ENCODE results near the gene SEC24D. TPM values are rescaled to one million over a fixed set of nuclear protein-coding genes. Genes with fewer than 3 reads are reported as not detected.

The SEC24D gene
- total RNA-seq, 1 donor from 2014 or later = 48.5 TPM

DNA sequence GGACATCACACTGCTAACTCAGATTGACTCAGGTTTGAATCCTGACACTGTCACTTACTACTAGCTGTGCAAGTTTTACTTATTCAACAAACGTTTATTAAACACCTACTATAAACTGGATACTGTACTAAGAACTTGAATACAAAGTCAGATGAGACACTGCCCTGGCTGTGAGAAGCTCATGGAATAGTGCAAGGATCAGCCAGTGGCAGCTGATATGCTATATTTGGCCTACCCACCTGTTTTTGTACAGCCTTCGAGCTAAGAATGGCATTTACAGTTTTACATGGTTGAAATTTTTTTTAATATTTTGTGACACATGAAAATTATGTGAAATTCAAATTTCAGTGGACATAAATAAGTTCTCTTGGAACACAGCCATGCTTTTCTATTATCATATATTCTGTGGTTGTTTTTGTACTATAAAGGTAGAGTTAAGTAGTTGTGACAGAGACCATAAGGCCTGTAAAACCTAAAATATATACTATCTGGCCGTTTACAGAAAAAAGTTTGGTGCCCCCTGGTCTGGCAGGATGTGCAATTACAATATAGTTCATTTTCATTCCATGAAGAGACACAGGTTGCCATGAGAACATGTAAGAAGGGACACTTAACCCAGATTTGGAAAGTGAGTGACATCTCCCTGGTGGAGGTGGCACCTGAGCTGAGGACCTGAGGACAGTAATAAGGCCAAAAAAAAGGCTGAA is 3.4 kb upstream of the SEC24D start:
- no peak for TF ChIP-seq CTCF (IDR thresholded peaks at IDR 0.05; ENCODE audit: insufficient read depth, low read length, poor library complexity, severe bottlenecking)
- no peaks in the 10 kb centered on the region for H3K27me3 ChIP-seq (ENCODE audit: control insufficient read depth, insufficient read depth, low read length)
- DNase-seq (ENCODE audit: low read depth) = no peak
- peaks cover 2% of the 10 kb centered on the region for H3K36me3 ChIP-seq (ENCODE audit: control insufficient read depth, insufficient read depth, low read length)
- H3K4me3 ChIP-seq (ENCODE audit: low read depth, low read length) = no peak overlapping the region

DNA sequence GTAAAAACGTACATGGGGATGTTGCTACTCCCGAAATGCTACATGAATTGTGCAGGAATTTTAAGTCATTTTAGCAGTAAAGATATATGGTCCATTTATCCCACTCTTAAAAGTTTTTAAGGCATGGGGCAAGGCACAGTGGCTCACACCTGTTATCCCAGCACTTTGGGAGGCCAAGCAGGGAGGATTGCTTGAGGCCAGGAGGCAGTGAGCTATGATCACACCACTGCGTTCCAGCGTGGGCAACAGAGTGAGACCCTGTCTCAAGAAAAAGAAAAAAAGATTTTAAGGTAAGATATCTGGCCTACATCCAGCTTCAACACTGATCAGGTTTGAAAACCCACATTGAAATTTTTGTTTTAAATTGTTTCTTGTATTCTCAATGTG is 1.2 kb upstream of the SEC24D start:
- DNase-seq (ENCODE audit: low read depth) = no peak
- H3K36me3 ChIP-seq (ENCODE audit: control insufficient read depth, insufficient read depth, low read length) = peaks cover under 1% of the 10 kb centered on the region
- no peak for TF ChIP-seq CTCF (IDR thresholded peaks at IDR 0.05; ENCODE audit: insufficient read depth, low read length, poor library complexity, severe bottlenecking)
- no peak overlapping the region for H3K4me3 ChIP-seq (ENCODE audit: low read depth, low read length)
- no peaks in the 10 kb centered on the region for H3K27me3 ChIP-seq (ENCODE audit: control insufficient read depth, insufficient read depth, low read length)

DNA sequence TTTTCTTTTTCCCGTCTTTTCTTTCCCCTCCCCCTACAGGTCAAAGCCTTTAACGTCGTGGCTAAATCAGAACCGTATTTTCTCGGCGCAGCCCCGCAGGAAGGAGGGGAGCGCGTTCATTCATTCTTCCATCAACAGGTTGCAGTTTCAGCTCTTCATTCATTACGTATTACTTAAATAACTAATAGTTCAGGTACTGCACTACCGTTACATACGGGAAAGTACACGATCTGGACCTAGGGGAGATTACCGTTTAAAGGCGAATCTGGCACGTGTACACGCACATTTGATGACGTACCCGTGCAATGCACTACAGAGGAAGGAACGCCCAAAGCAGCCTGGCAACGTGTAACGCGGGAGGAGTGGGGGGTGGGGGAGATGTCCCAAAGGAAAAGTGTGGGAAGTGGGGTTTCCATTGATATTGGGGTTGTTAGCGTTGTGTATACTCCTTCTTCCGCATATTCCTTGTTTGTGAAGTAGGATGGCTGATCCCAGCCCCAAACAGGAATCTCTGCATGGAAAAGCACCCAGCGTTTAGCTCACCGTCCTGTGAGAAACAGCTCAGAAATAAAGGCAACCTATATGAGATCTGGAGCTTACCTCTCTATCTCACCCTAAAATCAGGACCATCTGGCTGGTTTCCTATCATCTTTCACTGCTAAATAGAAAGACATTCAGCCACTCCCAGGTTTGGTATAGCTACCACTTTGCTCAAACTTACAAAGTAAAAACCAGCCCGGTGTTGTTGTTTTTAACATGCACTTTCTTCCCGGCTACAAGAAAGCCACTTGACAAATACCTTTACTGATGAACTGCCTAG is 585 bp upstream of the SEC24D start:
- no peak for DNase-seq (ENCODE audit: low read depth)
- H3K4me3 ChIP-seq (ENCODE audit: low read depth, low read length) = peak overlapping the region; percentile 89
- peaks cover 2% of the 10 kb centered on the region for H3K36me3 ChIP-seq (ENCODE audit: control insufficient read depth, insufficient read depth, low read length)

DNA sequence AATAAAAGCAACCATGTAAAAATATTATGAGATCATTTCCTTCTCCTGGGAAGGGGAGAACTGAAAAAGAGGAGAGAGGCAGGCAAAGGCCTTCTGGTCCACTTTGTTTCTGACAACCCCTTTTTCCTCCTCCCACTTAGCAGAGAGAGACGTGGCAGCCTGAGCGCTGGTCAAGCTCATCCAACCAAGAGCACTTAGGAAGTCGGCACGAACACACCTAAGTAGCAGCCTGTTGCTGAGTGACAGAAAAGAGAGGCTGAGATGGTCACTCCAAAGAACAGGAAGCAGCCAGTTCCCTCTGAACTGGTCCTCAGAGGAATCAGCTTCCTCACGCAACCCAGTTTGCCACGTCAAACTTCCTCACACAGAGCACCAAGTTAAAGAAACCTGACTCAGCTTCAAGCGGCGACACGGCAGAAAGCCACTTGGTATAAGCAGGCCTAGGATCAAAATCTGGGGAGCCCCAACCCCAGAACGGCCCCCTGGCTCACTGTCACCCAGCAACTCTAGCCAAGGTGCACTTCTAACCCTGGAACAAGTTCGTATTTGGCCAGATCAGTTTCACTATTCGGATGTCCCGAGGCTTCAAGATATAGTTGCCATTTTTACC is 861 bp downstream of the SEC24D start:
- H3K36me3 ChIP-seq (ENCODE audit: control insufficient read depth, insufficient read depth, low read length) = peaks cover 2% of the 10 kb centered on the region
- no peak for TF ChIP-seq CTCF (IDR thresholded peaks at IDR 0.05; ENCODE audit: insufficient read depth, low read length, poor library complexity, severe bottlenecking)
- H3K4me3 ChIP-seq (ENCODE audit: low read depth, low read length) = peak overlapping the region; percentile 89
- no peaks in the 10 kb centered on the region for H3K27me3 ChIP-seq (ENCODE audit: control insufficient read depth, insufficient read depth, low read length)
- peak; percentile 76 for DNase-seq (ENCODE audit: low read depth)

More for the DNA sequence above, 585 bp upstream of the SEC24D start:
- no peaks in the 10 kb centered on the region for H3K27me3 ChIP-seq (ENCODE audit: control insufficient read depth, insufficient read depth, low read length)
- TF ChIP-seq CTCF (IDR thresholded peaks at IDR 0.05; ENCODE audit: insufficient read depth, low read length, poor library complexity, severe bottlenecking) = no peak

GRCh38 chr4:118834070-118834469 is 1.9 kb downstream of the SEC24D start:
- H3K4me3 ChIP-seq (ENCODE audit: low read depth, low read length) = no peak overlapping the region
- no peak for DNase-seq (ENCODE audit: low read depth)
- H3K27me3 ChIP-seq (ENCODE audit: control insufficient read depth, insufficient read depth, low read length) = no peaks in the 10 kb centered on the region
- TF ChIP-seq CTCF (IDR thresholded peaks at IDR 0.05; ENCODE audit: insufficient read depth, low read length, poor library complexity, severe bottlenecking) = no peak
- peaks cover 2% of the 10 kb centered on the region for H3K36me3 ChIP-seq (ENCODE audit: control insufficient read depth, insufficient read depth, low read length)

Data from kidney epithelial cell (primary cell).